ENCODE results near the gene CABP2.

DNA sequence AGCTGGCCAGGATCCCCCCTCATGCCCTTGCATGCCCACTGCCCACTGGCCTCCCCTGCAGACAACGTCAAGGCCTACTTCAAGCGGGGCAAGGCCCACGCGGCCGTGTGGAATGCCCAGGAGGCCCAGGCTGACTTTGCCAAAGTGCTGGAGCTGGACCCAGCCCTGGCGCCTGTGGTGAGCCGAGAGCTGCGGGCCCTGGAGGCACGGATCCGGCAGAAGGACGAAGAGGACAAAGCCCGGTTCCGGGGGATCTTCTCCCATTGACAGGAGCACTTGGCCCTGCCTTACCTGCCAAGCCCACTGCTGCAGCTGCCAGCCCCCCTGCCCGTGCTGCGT, 32.5 kb downstream of the CABP2 start:
- TF ChIP-seq, protein P1, sequence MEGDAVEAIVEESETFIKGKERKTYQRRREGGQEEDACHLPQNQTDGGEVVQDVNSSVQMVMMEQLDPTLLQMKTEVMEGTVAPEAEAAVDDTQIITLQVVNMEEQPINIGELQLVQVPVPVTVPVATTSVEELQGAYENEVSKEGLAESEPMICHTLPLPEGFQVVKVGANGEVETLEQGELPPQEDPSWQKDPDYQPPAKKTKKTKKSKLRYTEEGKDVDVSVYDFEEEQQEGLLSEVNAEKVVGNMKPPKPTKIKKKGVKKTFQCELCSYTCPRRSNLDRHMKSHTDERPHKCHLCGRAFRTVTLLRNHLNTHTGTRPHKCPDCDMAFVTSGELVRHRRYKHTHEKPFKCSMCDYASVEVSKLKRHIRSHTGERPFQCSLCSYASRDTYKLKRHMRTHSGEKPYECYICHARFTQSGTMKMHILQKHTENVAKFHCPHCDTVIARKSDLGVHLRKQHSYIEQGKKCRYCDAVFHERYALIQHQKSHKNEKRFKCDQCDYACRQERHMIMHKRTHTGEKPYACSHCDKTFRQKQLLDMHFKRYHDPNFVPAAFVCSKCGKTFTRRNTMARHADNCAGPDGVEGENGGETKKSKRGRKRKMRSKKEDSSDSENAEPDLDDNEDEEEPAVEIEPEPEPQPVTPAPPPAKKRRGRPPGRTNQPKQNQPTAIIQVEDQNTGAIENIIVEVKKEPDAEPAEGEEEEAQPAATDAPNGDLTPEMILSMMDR (IDR thresholded peaks at IDR 0.05), result no peak
- no peak for TF ChIP-seq POLR2A (IDR thresholded peaks at IDR 0.05)
